Activated B cell treated with CpG ODN at 0.5 μM for 24 hours (primary cell): ENCODE measurements around the gene PCARE. TPM values are rescaled to one million over a fixed set of nuclear protein-coding genes. Genes with fewer than 3 reads are reported as not detected.

Source experiments
- ATAC-seq: fragments of 200-7000 bp; cut with Tn5 transposase; one replicate; pipeline ENCODE4 v1.10.0; 2021; ENCODE audit warnings: low read depth, mild to moderate bottlenecking, moderate library complexity
- CTCF ChIA-PET: fragments of 350-600 bp; sonication (Branson Sonifier 250); formaldehyde crosslinking; loops from one replicate; lab custom pipeline; 2021; ENCODE audit warnings: antibody characterized with exemption; lab: Charles Lee
- POLR2A ChIA-PET: fragments of 350-600 bp; sonication (Branson Sonifier 250); formaldehyde crosslinking; loops from one replicate; lab custom pipeline; 2021; ENCODE audit warnings: antibody characterized with exemption; lab: Charles Lee
- DNase-seq: peaks from one replicate; pipeline ENCODE4 v3.0.0; 2022
- H3K27ac Mint-ChIP-seq: one replicate; pipeline ENCODE4 v1.8.0; 2020; ENCODE audit warnings: mixed read lengths
- H3K27me3 Mint-ChIP-seq: one replicate; pipeline ENCODE4 v1.8.0; 2021; ENCODE audit warnings: mixed read lengths
- H3K36me3 Mint-ChIP-seq: one replicate; pipeline ENCODE4 v1.8.0; 2021; ENCODE audit warnings: low read depth, mixed read lengths
- H3K4me1 Mint-ChIP-seq: one replicate; pipeline ENCODE4 v1.8.0; 2021; ENCODE audit warnings: mixed read lengths
- H3K4me3 Mint-ChIP-seq: one replicate; pipeline ENCODE4 v1.8.0; 2020; ENCODE audit warnings: mild to moderate bottlenecking, mixed read lengths
- H3K9me3 Mint-ChIP-seq: one replicate; pipeline ENCODE4 v1.8.0; 2020; ENCODE audit warnings: mixed read lengths
- CTCF ChIP-seq: fragments of 200-600 bp; IDR thresholded peaks from one replicate; pipeline ENCODE4 v1.8.0; 2022; ENCODE audit warnings: antibody characterized with exemption, mild to moderate bottlenecking
- intact Hi-C: fragments of 100-400 bp; cut with micrococcal nuclease; formaldehyde crosslinking; loops from one replicate; pipeline ENCODE4 v1.15.1; 2024
- total RNA-seq: library from RNA; stranded (reverse); gene quantifications from 2 replicates; pipeline ENCODE4 v1.2.3, GENCODE V29; 2022

Gene PCARE
- total RNA-seq, 1 donor from 2014 or later, result not detected

GRCh38 chr2:29115797-29116781 lies 41.8 kb upstream of the PCARE start:
- H3K4me1 Mint-ChIP-seq, result peaks cover 23% of the 10 kb centered on the region
- ATAC-seq, result peak; percentile 35
- H3K9me3 Mint-ChIP-seq, result no peaks in the 10 kb centered on the region
- intact Hi-C loops, result no loop called here
- ChIA-PET POLR2A (no interaction called here), CTCF (no interaction called here)
- peak; percentile 29 for DNase-seq
- peaks cover 4% of the 10 kb centered on the region for H3K27me3 Mint-ChIP-seq
- H3K36me3 Mint-ChIP-seq, result no peaks in the 10 kb centered on the region
- peak overlapping the region; percentile 89 for H3K4me3 Mint-ChIP-seq
- H3K27ac Mint-ChIP-seq, result peak overlapping the region; percentile 69
- no peak for TF ChIP-seq CTCF

- Mint-ChIP-seq H3K9me3 (no peaks in the 10 kb centered on the region), H3K36me3 (no peaks in the 10 kb centered on the region), H3K4me1 (peaks cover 23% of the 10 kb centered on the region), H3K27ac (peak within 1 kb of the TSS; percentile 69), H3K27me3 (peaks cover 4% of the 10 kb centered on the region), H3K4me3 (peak within 1 kb of the TSS; percentile 89)
- peak; percentile 79 for ATAC-seq
- POLR2A ChIA-PET, result no interaction called here
- CTCF ChIA-PET, result no interaction called here
- peak; percentile 46 for DNase-seq
- TF ChIP-seq CTCF, result no peak
- intact Hi-C loops, result no loop called here
Observed at GRCh38 chr2:29114946-29115609, 40.8 kb upstream of the PCARE start, which contains the start of gene CLIP4. TSS of gene CLIP4 (plus strand) at chr2:29115415. CDS start at chr2:29121389, 5,974 bp downstream.

GRCh38 chr2:29114586-29114945 lies 40.2 kb upstream of the PCARE start:
- Mint-ChIP-seq H3K4me3 (peak overlapping the region; percentile 86), H3K9me3 (no peaks in the 10 kb centered on the region), H3K27me3 (peaks cover 4% of the 10 kb centered on the region), H3K4me1 (peaks cover 25% of the 10 kb centered on the region), H3K27ac (peak overlapping the region; percentile 66), H3K36me3 (no peaks in the 10 kb centered on the region)
- ATAC-seq, result no peak
- no peak for DNase-seq
- POLR2A ChIA-PET, result no interaction called here
- intact Hi-C loops, result no loop called here
- CTCF ChIA-PET, result no interaction called here
- no peak for TF ChIP-seq CTCF

GRCh38 chr2:29113891-29114321 lies 39.6 kb upstream of the PCARE start:
- H3K9me3 Mint-ChIP-seq, result no peaks in the 10 kb centered on the region
- no peak overlapping the region for H3K27ac Mint-ChIP-seq
- DNase-seq (no peak), ATAC-seq (no peak)
- H3K4me1 Mint-ChIP-seq, result peaks cover 27% of the 10 kb centered on the region
- ChIA-PET POLR2A (no interaction called here), CTCF (no interaction called here)
- H3K27me3 Mint-ChIP-seq, result peaks cover 4% of the 10 kb centered on the region
- intact Hi-C loops, result no loop called here
- TF ChIP-seq CTCF, result no peak
- H3K4me3 Mint-ChIP-seq, result peak overlapping the region; percentile 86
- no peaks in the 10 kb centered on the region for H3K36me3 Mint-ChIP-seq
